GM12878 (cell line): Measurements from ENCODE around the gene LUZP2.

ENCODE experiments used
- BRCA1 ChIP-seq: IDR thresholded peaks from 2 replicates; pipeline ENCODE4 v1.6.1; 2011; ENCODE audit warnings: low read depth, low read length, improper control_type of control experiment
- CTCF ChIP-seq, 3 experiments: IDR thresholded peaks in 2 of 3; conservative IDR thresholded peaks in 1 of 3; 2 replicates each; pipeline ENCODE4 v1.5.1; 2011; ENCODE audit warnings: low read depth in 3 of 3, low read length in 3 of 3, mild to moderate bottlenecking in 3 of 3, control low read depth in 2 of 3, moderate library complexity in 2 of 3, inconsistent platforms in 1 of 3, mixed read lengths in 1 of 3; ENCODE audit not compliant: control insufficient read depth in 2 of 3, insufficient read depth in 1 of 3; ENCODE audit errors: extremely low read depth in 1 of 3
- FOXM1 ChIP-seq: IDR thresholded peaks from 2 replicates; pipeline ENCODE4 v1.6.1; 2012; ENCODE audit warnings: low read depth, mild to moderate bottlenecking, inconsistent platforms, low read length, moderate library complexity
- GABPA ChIP-seq: IDR thresholded peaks from 2 replicates; pipeline ENCODE4 v1.6.1; 2014; ENCODE audit warnings: antibody characterized with exemption, low read depth, mild to moderate bottlenecking, inconsistent platforms
- HCFC1 ChIP-seq: fragments of 150-350 bp; IDR thresholded peaks from 2 replicates; pipeline ENCODE4 v1.6.1; 2014; ENCODE audit warnings: low read length
- HDGF ChIP-seq: fragments of 450-650 bp; IDR thresholded peaks from 2 replicates; pipeline ENCODE4 v1.6.1; 2016; ENCODE audit warnings: antibody characterized with exemption
- NRF1 ChIP-seq: conservative IDR thresholded peaks from 2 replicates; pipeline ENCODE4 v1.6.1; 2011; ENCODE audit warnings: mild to moderate bottlenecking, low read depth, low read length, improper control_type of control experiment
- POLR2A ChIP-seq: IDR thresholded peaks from 2 replicates; pipeline ENCODE4 v1.6.1; 2011; ENCODE audit warnings: low read depth, mild to moderate bottlenecking, low read length
- RBBP5 ChIP-seq: fragments of 200-600 bp; sonication (generic); conservative IDR thresholded peaks from 2 replicates; pipeline ENCODE4 v1.6.1; 2016
- RCOR1 ChIP-seq: conservative IDR thresholded peaks from 2 replicates; pipeline ENCODE4 v1.6.1; 2012; ENCODE audit warnings: low read depth, low read length, improper control_type of control experiment
- SP1 ChIP-seq: IDR thresholded peaks from one replicate; pipeline ENCODE4 v1.6.1; 2011; ENCODE audit warnings: low read depth, low read length

GRCh38 chr11:24679821-24680351, 183.0 kb downstream of the LUZP2 start:
- no peak for TF ChIP-seq POLR2A
- TF ChIP-seq HDGF = no peak
- TF ChIP-seq RCOR1 = no peak
- TF ChIP-seq SP1 = no peak
- no peak for TF ChIP-seq GABPA
- TF ChIP-seq FOXM1 = no peak
- TF ChIP-seq NRF1 = no peak
- TF ChIP-seq BRCA1 = no peak
- TF ChIP-seq HCFC1 = no peak
- no peak for TF ChIP-seq RBBP5
- TF ChIP-seq CTCF (IDR thresholded peaks at IDR 0.05 in 2 of 3, conservative IDR thresholded peaks at IDR 0.05 in 1 of 3; ENCODE audit: control insufficient read depth in 2 of 3, extremely low read depth in 1 of 3, insufficient read depth in 1 of 3, low read depth in 3 of 3, low read length in 3 of 3) = no peak
